Psoas muscle (tissue), 8 donors: Measurements from ENCODE around the gene CPOX. TPM values are rescaled to one million over a fixed set of nuclear protein-coding genes. Genes with fewer than 3 reads are reported as not detected.

Source experiments
- ATAC-seq, 4 donors: fragments of 200-7000 bp; cut with Tn5 transposase; one replicate each; pipeline ENCODE4 v1.9.1; 2020; ENCODE audit warnings: moderate library complexity in 3 of 4, mild to moderate bottlenecking in 2 of 4
- DNase-seq, 2 donors: peaks; one replicate each; pipeline ENCODE4 v3.0.0-alpha.2; 2020
- H3K27ac ChIP-seq: fragments of 200-600 bp; one replicate; pipeline ENCODE4 v1.8.0; 2022
- H3K27me3 ChIP-seq, 3 donors: fragments of 200-600 bp in 1 of 3; one replicate each; pipeline versions ENCODE4 v1.6.1 to v1.8.0; 2013 to 2022; ENCODE audit warnings: low read length in 2 of 3, mild to moderate bottlenecking in 2 of 3, moderate library complexity in 1 of 3; ENCODE audit not compliant: insufficient read depth in 3 of 3
- H3K36me3 ChIP-seq, 2 donors: fragments of 200-600 bp in 1 of 2; one replicate each; pipeline versions ENCODE4 v1.6.1 to v1.8.0; 2013 to 2022; ENCODE audit warnings: low read depth in 1 of 2, mild to moderate bottlenecking in 1 of 2, moderate library complexity in 1 of 2; ENCODE audit not compliant: insufficient read depth in 1 of 2
- H3K4me1 ChIP-seq: fragments of 200-600 bp; one replicate; pipeline ENCODE4 v1.8.0; 2022
- H3K4me3 ChIP-seq: fragments of 200-600 bp; one replicate; pipeline ENCODE4 v1.8.0; 2022; ENCODE audit warnings: mild to moderate bottlenecking
- H3K9me3 ChIP-seq: fragments of 200-600 bp; one replicate; pipeline ENCODE4 v1.8.0; 2022
- WGBS, 3 donors: extraction: QIAGEN DNeasy Blood & Tissue Kit; methylation state at CpG; one replicate each; pipeline versions ENCODE4 v1.1.6 to v1.1.7; 2013; 5-methylcytosine and 5-hydroxymethylcytosine counted together
- intact Hi-C, 2 donors: fragments of 100-400 bp; cut with DNase I; formaldehyde crosslinking; loops; one replicate each; pipeline versions ENCODE4 v1.11.0 to v1.14.2; 2022
- polyA plus RNA-seq, 3 donors: library from polyadenylated mRNA; stranded (reverse); fragments of 200-250 nt; gene quantifications; one replicate each; pipeline ENCODE4 v1.2.3, GENCODE V29; 2013
- total RNA-seq, 4 donors: library from RNA; stranded (reverse); fragmentation: NEBNext Ultra II Directional in 2 of 4; extraction: Animal tissue kit (Norgen Biotek cat#: 25700) in 2 of 4; gene quantifications; one replicate each; pipeline versions ENCODE4 v1.2.1 to v1.2.4, GENCODE V29; 2021 to 2023
- TF ChIP-seq, protein P1 (sequence below): fragments of 200-600 bp; IDR thresholded peaks from one replicate; pipeline ENCODE4 v1.8.0; 2022; ENCODE audit warnings: antibody characterized with exemption
- donor health status: healthy with polysubstance abuse.
- donor health status: DM: no; HTN: no; CAD: no; lungs with moderate emphysema.
- donor health status: Bipolar disorder and iron deficiency.
- donor health status: healthy.
- donor health status: DM: yes; HTN: yes; CAD: no.
- donor health status: DM: no; HTN: no; CAD: no.
- donor health status: DM: no; HTN: no; CAD: no.
- donor health status: DM: yes; HTN: yes; CAD: no.

Gene CPOX
- total and polyA plus RNA-seq, 7 donors, result 5.8 to 16.4 (median 7.1) TPM

DNA sequence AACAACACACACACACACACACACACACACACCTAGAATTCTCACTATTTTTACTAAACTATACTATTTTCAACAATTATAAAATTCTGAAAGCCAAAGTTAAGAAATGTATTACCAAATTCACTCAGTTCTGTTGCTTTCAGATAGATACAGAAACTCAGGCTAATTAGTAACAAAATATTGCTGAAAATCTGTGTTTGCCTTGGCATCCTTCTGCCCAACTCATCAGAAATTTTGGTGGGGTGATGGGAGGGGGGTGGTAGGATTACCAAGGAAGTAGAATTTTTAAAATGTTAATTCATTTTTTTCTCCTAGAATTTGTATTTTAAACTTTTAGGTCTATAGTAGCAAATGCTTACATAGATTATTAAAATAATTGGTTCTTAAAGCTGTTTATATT lies 2.7 kb upstream of the CPOX start:
- Histone ChIP-seq H3K4me1 (peaks cover 7% of the 10 kb centered on the region), H3K36me3 (peaks cover 0 to 5% of the 10 kb centered on the region in 2 donors), H3K27me3 (no peaks in the 10 kb centered on the region), H3K4me3 (no peak overlapping the region), H3K27ac (no peak overlapping the region), H3K9me3 (no peaks in the 10 kb centered on the region)
- DNase-seq (no peak), ATAC-seq (no peak)
- intact Hi-C loops, result loop anchor here in 1 of 2 donors (10.0 kb wide), 1 partner anchor 299 kb away; no protein-coding TSS in a partner anchor
- TF ChIP-seq, protein P1, sequence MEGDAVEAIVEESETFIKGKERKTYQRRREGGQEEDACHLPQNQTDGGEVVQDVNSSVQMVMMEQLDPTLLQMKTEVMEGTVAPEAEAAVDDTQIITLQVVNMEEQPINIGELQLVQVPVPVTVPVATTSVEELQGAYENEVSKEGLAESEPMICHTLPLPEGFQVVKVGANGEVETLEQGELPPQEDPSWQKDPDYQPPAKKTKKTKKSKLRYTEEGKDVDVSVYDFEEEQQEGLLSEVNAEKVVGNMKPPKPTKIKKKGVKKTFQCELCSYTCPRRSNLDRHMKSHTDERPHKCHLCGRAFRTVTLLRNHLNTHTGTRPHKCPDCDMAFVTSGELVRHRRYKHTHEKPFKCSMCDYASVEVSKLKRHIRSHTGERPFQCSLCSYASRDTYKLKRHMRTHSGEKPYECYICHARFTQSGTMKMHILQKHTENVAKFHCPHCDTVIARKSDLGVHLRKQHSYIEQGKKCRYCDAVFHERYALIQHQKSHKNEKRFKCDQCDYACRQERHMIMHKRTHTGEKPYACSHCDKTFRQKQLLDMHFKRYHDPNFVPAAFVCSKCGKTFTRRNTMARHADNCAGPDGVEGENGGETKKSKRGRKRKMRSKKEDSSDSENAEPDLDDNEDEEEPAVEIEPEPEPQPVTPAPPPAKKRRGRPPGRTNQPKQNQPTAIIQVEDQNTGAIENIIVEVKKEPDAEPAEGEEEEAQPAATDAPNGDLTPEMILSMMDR, result no peak

DNA sequence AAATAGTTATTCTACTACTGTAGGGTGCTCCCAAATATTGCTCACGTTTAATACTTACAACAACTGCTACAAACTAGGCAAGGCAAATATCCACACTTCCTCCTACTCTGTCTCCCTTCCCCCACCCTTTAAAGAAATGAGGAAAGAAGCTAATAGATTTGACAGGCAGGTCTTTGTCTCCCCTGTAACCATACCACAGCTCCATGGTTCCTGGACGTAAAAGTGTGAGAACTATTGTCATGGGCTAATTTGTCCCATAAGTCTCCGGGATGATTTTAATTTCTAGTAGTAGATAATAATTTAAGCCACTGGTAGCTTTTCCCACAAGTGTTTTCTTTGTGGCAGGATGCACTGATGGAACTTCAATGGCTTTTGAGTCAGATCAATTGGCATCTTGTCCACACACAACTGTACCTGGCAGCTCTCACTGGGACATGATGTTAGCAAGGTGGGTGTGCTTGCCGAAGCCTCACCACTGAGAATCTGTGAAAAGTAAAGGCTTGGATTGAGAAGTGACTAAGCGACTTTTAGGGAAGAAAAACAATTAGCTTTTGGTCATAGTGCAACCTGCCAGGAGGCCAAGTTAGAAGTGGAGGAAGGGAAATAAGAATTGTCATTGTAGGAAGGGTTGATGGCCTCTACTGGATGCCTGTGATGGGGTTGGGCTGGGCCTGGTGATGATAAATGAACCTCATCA lies 1.4 kb upstream of the CPOX start:
- Histone ChIP-seq H3K27ac (no peak overlapping the region), H3K4me1 (peaks cover 7% of the 10 kb centered on the region), H3K27me3 (no peaks in the 10 kb centered on the region), H3K4me3 (no peak overlapping the region), H3K36me3 (peaks cover 3 to 18% of the 10 kb centered on the region in 2 donors), H3K9me3 (no peaks in the 10 kb centered on the region)
- ATAC-seq, result no peak
- WGBS, 3 donors, result 86 to 96% (median 91%) methylated on average over 5 of the region's 5 CpGs
- no peak for DNase-seq
- TF ChIP-seq, protein P1, result no peak
- intact Hi-C loops, result loop anchor here in 1 of 2 donors (5.0 to 10.0 kb wide), 2 partner anchors 67 to 300 kb away; no protein-coding TSS in a partner anchor

GRCh38 chr3:98592345-98592935 lies 971 bp downstream of the CPOX start:
- intact Hi-C loops, result loop anchor here in 1 of 2 donors (5.0 to 10.0 kb wide), 2 partner anchors 65 to 302 kb away; no protein-coding TSS in a partner anchor

GRCh38 chr3:98589331-98590036 lies 3.9 kb downstream of the CPOX start:
- TF ChIP-seq, protein P1, result no peak
- intact Hi-C loops, result loop anchor here in 1 of 2 donors (5.0 to 10.0 kb wide), 2 partner anchors 62 to 305 kb away; no protein-coding TSS in a partner anchor
- no peak overlapping the region for H3K27ac ChIP-seq

More at GRCh38 chr3:98592345-98592935, 971 bp downstream of the CPOX start:
- peak overlapping the region; percentile 66 for H3K27ac ChIP-seq
- DNase-seq (no peak), ATAC-seq (no peak)
- H3K27me3 ChIP-seq, result no peaks in the 10 kb centered on the region
- peak overlapping the region; percentile 91 for H3K4me3 ChIP-seq
- TF ChIP-seq, protein P1, result no peak
- WGBS, 3 donors, result 17 to 23% (median 20%) methylated on average over 11 of the region's 11 CpGs
- peaks cover 7% of the 10 kb centered on the region for H3K4me1 ChIP-seq
- peaks cover 3 to 36% of the 10 kb centered on the region in 2 donors for H3K36me3 ChIP-seq
- no peaks in the 10 kb centered on the region for H3K9me3 ChIP-seq

More at GRCh38 chr3:98589331-98590036, 3.9 kb downstream of the CPOX start:
- Histone ChIP-seq H3K4me3 (no peak overlapping the region), H3K27me3 (no peaks in the 10 kb centered on the region), H3K36me3 (peaks cover 3 to 57% of the 10 kb centered on the region in 2 donors), H3K4me1 (peaks cover 7% of the 10 kb centered on the region), H3K9me3 (no peaks in the 10 kb centered on the region)
- ATAC-seq (no peak), DNase-seq (no peak)
- WGBS, 3 donors, result 45 to 62% (median 52%) methylated on average over 2 of the region's 2 CpGs
